SK-N-MC (cell line): ENCODE measurements around the gene PAIP2.

ENCODE experiments used
- EZH2 ChIP-seq: fragments of 200-600 bp; sonication (generic); IDR thresholded peaks from one replicate; pipeline ENCODE4 v1.6.1; 2017; ENCODE audit warnings: antibody characterized with exemption
- FOXP2 ChIP-seq: optimal IDR thresholded peaks from 2 replicates; pipeline ENCODE3; 2011; ENCODE audit warnings: mild to moderate bottlenecking, moderate library complexity; ENCODE audit not compliant: insufficient read depth; ENCODE audit errors: extremely low read length, control extremely low read depth
- POLR2AphosphoS5 ChIP-seq: IDR thresholded peaks from 2 replicates; pipeline ENCODE4 v1.6.1; 2012; ENCODE audit warnings: mild to moderate bottlenecking, low read depth, low read length, borderline replicate concordance

GRCh38 chr5:139418793-139419192 is 77.1 kb downstream of the PAIP2 start:
- TF ChIP-seq EZH2 (no peak), POLR2AphosphoS5 (no peak), FOXP2 (no peak)
